MG63 (cell line): ENCODE data around the gene NBDY. TPM values are rescaled to one million over a fixed set of nuclear protein-coding genes. Genes with fewer than 3 reads are reported as not detected.
A peak's percentile ranks its signal among the peaks of the same experiment; 100 is the strongest.
"Not testable (repeated sequence)": the region's sequence is repeated elsewhere in the genome, so short reads cannot be mapped to it uniquely, and the experiment has no call there.

ENCODE experiments used
- DNase-seq: peaks from one replicate; pipeline ENCODE4 v3.0.0-alpha.2; 2020
- H3K27me3 ChIP-seq: fragments of 250-450 bp; sonication (Bioruptor Pico); 2 replicates; pipeline ENCODE4 v1.5.1; 2020; ENCODE audit warnings: mild to moderate bottlenecking, moderate library complexity
- H3K36me3 ChIP-seq: fragments of 250-450 bp; sonication (Bioruptor Pico); 2 replicates; pipeline ENCODE4 v1.5.1; 2020; ENCODE audit warnings: mild to moderate bottlenecking, moderate library complexity
- H3K4me3 ChIP-seq: fragments of 250-450 bp; sonication (Bioruptor Pico); 2 replicates; pipeline ENCODE4 v1.5.1; 2020; ENCODE audit warnings: mild to moderate bottlenecking, moderate library complexity
- H3K9me3 ChIP-seq: fragments of 250-450 bp; sonication (Bioruptor Pico); 2 replicates; pipeline ENCODE4 v1.5.1; 2020; ENCODE audit warnings: mild to moderate bottlenecking, moderate library complexity
- total RNA-seq: library from RNA; depleted of rRNA; stranded (reverse); fragments of >200 nt; shearing (Covaris generic); gene quantifications from 2 replicates; pipeline ENCODE4 v1.2.3, GENCODE V29; 2014; ENCODE audit warnings: low replicate concordance; rRNA removed

NBDY gene
- total RNA-seq, 1 experiment from 2014 or later: 5.4 TPM

GRCh38 chrX:56803850-56804681, 75.0 kb downstream of the NBDY start:
- Histone ChIP-seq H3K36me3 (no peaks in the 10 kb centered on the region), H3K4me3 (no peak overlapping the region), H3K9me3 (no peaks in the 10 kb centered on the region), H3K27me3 (no peaks in the 10 kb centered on the region)
- DNase-seq: no peak

GRCh38 chrX:56804867-56805266, 75.8 kb downstream of the NBDY start:
- Histone ChIP-seq H3K36me3 (no peaks in the 10 kb centered on the region), H3K4me3 (no peak overlapping the region), H3K9me3 (no peaks in the 10 kb centered on the region), H3K27me3 (no peaks in the 10 kb centered on the region)
- DNase-seq: no peak

GRCh38 chrX:56805399-56805798, 76.4 kb downstream of the NBDY start:
- Histone ChIP-seq H3K4me3 (no peak overlapping the region), H3K36me3 (no peaks in the 10 kb centered on the region), H3K9me3 (no peaks in the 10 kb centered on the region), H3K27me3 (no peaks in the 10 kb centered on the region)
- no peak for DNase-seq

- DNase-seq, H3K4me3 ChIP-seq: not testable (repeated sequence)
These were observed 77.1 kb downstream of the NBDY start for GRCh38 chrX:56806176-56806575.

GRCh38 chrX:56811599-56811998, 82.6 kb downstream of the NBDY start:
- Histone ChIP-seq H3K9me3 (no peaks in the 10 kb centered on the region), H3K27me3 (no peaks in the 10 kb centered on the region), H3K36me3 (no peaks in the 10 kb centered on the region), H3K4me3 (no peak overlapping the region)
- no peak for DNase-seq

More at GRCh38 chrX:56806176-56806575, 77.1 kb downstream of the NBDY start:
- H3K36me3 ChIP-seq, H3K27me3 ChIP-seq, H3K9me3 ChIP-seq: not testable (repeated sequence)

- Histone ChIP-seq H3K9me3 (no peaks in the 10 kb centered on the region), H3K4me3 (no peak overlapping the region), H3K36me3 (no peaks in the 10 kb centered on the region), H3K27me3 (no peaks in the 10 kb centered on the region)
- DNase-seq: no peak
These were observed 83.6 kb downstream of the NBDY start for GRCh38 chrX:56812515-56813105.

GRCh38 chrX:56813318-56813837, 84.3 kb downstream of the NBDY start:
- Histone ChIP-seq H3K36me3 (no peaks in the 10 kb centered on the region), H3K9me3 (no peaks in the 10 kb centered on the region), H3K4me3 (no peak overlapping the region), H3K27me3 (no peaks in the 10 kb centered on the region)
- DNase-seq: no peak

GRCh38 chrX:56817179-56817578, 88.1 kb downstream of the NBDY start:
- DNase-seq: no peak
- Histone ChIP-seq H3K27me3 (no peaks in the 10 kb centered on the region), H3K9me3 (no peaks in the 10 kb centered on the region), H3K4me3 (no peak overlapping the region), H3K36me3 (no peaks in the 10 kb centered on the region)

- H3K9me3 ChIP-seq: no peaks in the 10 kb centered on the region
- DNase-seq: no peak
- no peak overlapping the region for H3K4me3 ChIP-seq
- no peaks in the 10 kb centered on the region for H3K27me3 ChIP-seq
- H3K36me3 ChIP-seq: no peaks in the 10 kb centered on the region
These were observed 97.0 kb downstream of the NBDY start for GRCh38 chrX:56826020-56826419.

- no peaks in the 10 kb centered on the region for H3K36me3 ChIP-seq
- H3K27me3 ChIP-seq: no peaks in the 10 kb centered on the region
- no peak for DNase-seq
- no peak overlapping the region for H3K4me3 ChIP-seq
- no peaks in the 10 kb centered on the region for H3K9me3 ChIP-seq
These were observed 104.6 kb downstream of the NBDY start for GRCh38 chrX:56833626-56834025.

- Histone ChIP-seq H3K4me3 (no peak overlapping the region), H3K9me3 (no peaks in the 10 kb centered on the region), H3K27me3 (no peaks in the 10 kb centered on the region), H3K36me3 (no peaks in the 10 kb centered on the region)
- peak; percentile 30 for DNase-seq
These were observed 124.4 kb downstream of the NBDY start for GRCh38 chrX:56853436-56853835.

GRCh38 chrX:56857042-56857441, 128.0 kb downstream of the NBDY start:
- no peaks in the 10 kb centered on the region for H3K36me3 ChIP-seq
- no peak overlapping the region for H3K4me3 ChIP-seq
- no peaks in the 10 kb centered on the region for H3K9me3 ChIP-seq
- no peaks in the 10 kb centered on the region for H3K27me3 ChIP-seq
- no peak for DNase-seq

GRCh38 chrX:56860888-56861287, 131.8 kb downstream of the NBDY start:
- H3K9me3 ChIP-seq: no peaks in the 10 kb centered on the region
- DNase-seq: no peak

More at GRCh38 chrX:56860888-56861287, 131.8 kb downstream of the NBDY start:
- H3K27me3 ChIP-seq: no peaks in the 10 kb centered on the region
- no peaks in the 10 kb centered on the region for H3K36me3 ChIP-seq
- H3K4me3 ChIP-seq: no peak overlapping the region

Other genes starting within 250 kb of the NBDY start
- 3.4 and 4.9 TPM in 2 replicates for gene UBQLN2, start 165.6 kb upstream of the NBDY start, total RNA-seq